ENCODE measurements around the gene DSC1.

GRCh38 chr18:31099450-31100230 lies 63.0 kb downstream of the DSC1 start:
- TF ChIP-seq POLR2A (IDR thresholded peaks at IDR 0.05; ENCODE audit: extremely low read depth, insufficient read length) = no peak
- TF ChIP-seq, protein P1, sequence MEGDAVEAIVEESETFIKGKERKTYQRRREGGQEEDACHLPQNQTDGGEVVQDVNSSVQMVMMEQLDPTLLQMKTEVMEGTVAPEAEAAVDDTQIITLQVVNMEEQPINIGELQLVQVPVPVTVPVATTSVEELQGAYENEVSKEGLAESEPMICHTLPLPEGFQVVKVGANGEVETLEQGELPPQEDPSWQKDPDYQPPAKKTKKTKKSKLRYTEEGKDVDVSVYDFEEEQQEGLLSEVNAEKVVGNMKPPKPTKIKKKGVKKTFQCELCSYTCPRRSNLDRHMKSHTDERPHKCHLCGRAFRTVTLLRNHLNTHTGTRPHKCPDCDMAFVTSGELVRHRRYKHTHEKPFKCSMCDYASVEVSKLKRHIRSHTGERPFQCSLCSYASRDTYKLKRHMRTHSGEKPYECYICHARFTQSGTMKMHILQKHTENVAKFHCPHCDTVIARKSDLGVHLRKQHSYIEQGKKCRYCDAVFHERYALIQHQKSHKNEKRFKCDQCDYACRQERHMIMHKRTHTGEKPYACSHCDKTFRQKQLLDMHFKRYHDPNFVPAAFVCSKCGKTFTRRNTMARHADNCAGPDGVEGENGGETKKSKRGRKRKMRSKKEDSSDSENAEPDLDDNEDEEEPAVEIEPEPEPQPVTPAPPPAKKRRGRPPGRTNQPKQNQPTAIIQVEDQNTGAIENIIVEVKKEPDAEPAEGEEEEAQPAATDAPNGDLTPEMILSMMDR (IDR thresholded peaks at IDR 0.05; ENCODE audit: low read depth, low read length) = no peak

Measured in NB4 (cell line).